ENCODE data around the gene ZNF529. TPM values are rescaled to one million over a fixed set of nuclear protein-coding genes. Genes with fewer than 3 reads are reported as not detected.

ZNF529 gene
- total and polyA plus RNA-seq, 11 donors, result 7.2 to 17.8 (median 12.1) TPM

DNA sequence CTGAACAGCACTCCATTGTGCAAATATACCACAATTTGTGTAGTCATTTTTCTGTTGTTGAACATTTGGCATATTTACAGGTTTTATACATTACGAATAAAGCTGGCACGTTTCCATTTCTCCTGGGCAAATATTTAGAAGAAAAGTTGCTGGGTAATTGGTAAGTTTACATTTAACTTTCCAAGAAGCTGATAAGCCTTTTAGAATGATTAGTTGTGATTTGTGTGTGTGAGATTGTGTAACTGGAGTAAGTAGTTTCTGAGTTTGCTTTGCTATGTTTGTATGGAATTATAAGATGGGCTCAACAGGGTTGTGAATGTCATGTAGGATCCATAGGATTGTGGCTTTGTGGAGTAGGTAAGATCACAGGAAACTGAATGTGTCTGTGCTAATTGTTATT lies 1.6 kb upstream of the ZNF529 start:
- DNase-seq (no peak), ATAC-seq (no peak)
- H3K27ac ChIP-seq, result no peak overlapping the region
- H3K4me3 ChIP-seq, result peak overlapping the region in 7 of 12 donors; percentile 69 to 93 (median 79)
- H3K36me3 ChIP-seq, result peaks cover 2 to 59% (median 33%) of the 10 kb centered on the region in 9 donors
- 81 to 83% (median 82%) methylated on average over 2 of the region's 2 CpGs for WGBS, 4 donors
- H3K9me3 ChIP-seq, result peaks cover 0 to 35% (median 0%) of the 10 kb centered on the region in 12 donors
- peaks cover 0 to 27% (median 20%) of the 10 kb centered on the region in 12 donors for H3K4me1 ChIP-seq
- no peak for TF ChIP-seq POLR2A (IDR thresholded peaks at IDR 0.05)
- TF ChIP-seq, protein P1, sequence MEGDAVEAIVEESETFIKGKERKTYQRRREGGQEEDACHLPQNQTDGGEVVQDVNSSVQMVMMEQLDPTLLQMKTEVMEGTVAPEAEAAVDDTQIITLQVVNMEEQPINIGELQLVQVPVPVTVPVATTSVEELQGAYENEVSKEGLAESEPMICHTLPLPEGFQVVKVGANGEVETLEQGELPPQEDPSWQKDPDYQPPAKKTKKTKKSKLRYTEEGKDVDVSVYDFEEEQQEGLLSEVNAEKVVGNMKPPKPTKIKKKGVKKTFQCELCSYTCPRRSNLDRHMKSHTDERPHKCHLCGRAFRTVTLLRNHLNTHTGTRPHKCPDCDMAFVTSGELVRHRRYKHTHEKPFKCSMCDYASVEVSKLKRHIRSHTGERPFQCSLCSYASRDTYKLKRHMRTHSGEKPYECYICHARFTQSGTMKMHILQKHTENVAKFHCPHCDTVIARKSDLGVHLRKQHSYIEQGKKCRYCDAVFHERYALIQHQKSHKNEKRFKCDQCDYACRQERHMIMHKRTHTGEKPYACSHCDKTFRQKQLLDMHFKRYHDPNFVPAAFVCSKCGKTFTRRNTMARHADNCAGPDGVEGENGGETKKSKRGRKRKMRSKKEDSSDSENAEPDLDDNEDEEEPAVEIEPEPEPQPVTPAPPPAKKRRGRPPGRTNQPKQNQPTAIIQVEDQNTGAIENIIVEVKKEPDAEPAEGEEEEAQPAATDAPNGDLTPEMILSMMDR (IDR thresholded peaks at IDR 0.05), result no peak
- H3K27me3 ChIP-seq, result no peaks in the 10 kb centered on the region
- intact Hi-C loops (cut with DNase I), result loop anchor here in 2 of 10 donors (5.0 kb wide), 1 partner anchor 47 kb away; the partner anchor contains the start of gene ZNF260 (in 2 of the 2)

DNA sequence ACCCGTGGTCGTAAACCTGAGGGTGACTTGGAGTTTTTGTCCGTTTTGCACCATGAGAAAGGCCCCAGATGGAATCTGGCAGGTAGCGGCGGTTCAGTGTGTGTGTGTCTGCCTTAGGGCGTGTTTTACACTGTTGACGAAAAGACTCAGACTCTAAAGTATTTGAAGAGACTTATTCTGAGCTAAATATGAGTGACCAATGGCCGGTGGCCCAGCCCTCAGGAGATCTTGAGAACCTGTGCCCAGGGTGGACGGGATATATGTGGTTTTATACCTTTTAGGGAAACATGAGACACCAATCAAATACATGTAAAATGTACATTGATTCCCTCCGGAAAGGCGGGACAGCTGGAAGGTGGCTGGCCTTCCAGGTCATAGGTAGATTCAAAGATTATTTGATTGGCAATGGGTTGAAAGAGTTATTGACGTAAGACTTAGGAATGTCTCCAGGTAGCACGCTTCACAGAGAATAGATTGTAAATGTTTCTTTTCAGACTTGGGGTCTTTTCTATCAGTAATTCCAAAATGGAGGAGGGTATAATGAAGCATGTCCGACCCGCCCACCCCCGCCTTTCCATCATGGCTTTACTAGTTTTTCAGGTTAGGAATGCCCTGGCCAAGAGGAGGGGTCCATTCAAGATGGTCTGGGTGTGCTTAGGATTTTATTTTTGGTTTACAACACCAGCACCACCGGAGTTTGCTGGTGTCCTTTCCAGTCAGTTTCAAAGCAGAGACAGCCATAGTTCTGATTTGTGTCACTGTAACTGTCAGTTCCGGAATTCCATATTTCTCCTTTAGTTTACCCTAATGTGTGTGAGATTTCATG lies 1.0 kb upstream of the ZNF529 start:
- H3K4me1 ChIP-seq, result peaks cover 0 to 27% (median 20%) of the 10 kb centered on the region in 12 donors
- H3K4me3 ChIP-seq, result peak overlapping the region; percentile 55 to 93 (median 79)
- 26 to 31% (median 29%) methylated on average over 18 of the region's 18 CpGs for WGBS, 4 donors
- intact Hi-C loops (cut with DNase I), result loop anchor here in 2 of 10 donors (5.0 kb wide), 1 partner anchor 47 kb away; the partner anchor contains the start of gene ZNF260 (in 2 of the 2)
- H3K27me3 ChIP-seq, result no peaks in the 10 kb centered on the region
- DNase-seq (no peak), ATAC-seq (peak in 3 of 4 donors; percentile 3 to 12 (median 3))
- peak overlapping the region in 11 of 12 donors; percentile 30 to 90 (median 86) for H3K27ac ChIP-seq
- H3K36me3 ChIP-seq, result peaks cover 2 to 59% (median 34%) of the 10 kb centered on the region in 9 donors
- TF ChIP-seq POLR2A (IDR thresholded peaks at IDR 0.05), result no peak
- TF ChIP-seq, protein P1 (IDR thresholded peaks at IDR 0.05), result no peak
- peaks cover 0 to 35% (median 0%) of the 10 kb centered on the region in 12 donors for H3K9me3 ChIP-seq

DNA sequence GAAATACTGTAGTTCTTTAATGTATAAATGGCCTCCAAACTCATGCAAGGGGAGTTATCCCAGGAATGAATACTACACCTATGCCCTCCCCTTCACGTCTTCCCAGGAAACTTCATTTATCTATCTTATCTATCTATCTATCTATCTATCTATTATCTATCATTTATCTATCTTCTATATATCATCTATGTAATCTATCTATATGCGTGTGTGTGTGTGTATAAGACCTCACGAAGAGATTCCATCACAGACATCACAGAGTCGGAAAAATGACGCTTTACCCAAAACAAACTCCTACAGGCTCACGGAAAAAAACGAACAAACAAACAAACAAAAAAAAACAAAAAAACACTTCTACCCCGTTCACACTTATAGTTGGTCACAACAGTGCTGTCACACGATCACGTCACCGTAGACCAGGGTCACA lies 486 bp downstream of the ZNF529 start:
- TF ChIP-seq, protein P1 (IDR thresholded peaks at IDR 0.05), result no peak
- no peak for TF ChIP-seq POLR2A (IDR thresholded peaks at IDR 0.05)
- intact Hi-C loops (cut with DNase I), result loop anchor here in 2 of 10 donors (5.0 kb wide), 1 partner anchor 45 kb away; the partner anchor contains the start of gene ZNF260 (in 2 of the 2)
- Histone ChIP-seq H3K4me1 (peaks cover 0 to 27% (median 20%) of the 10 kb centered on the region in 12 donors), H3K4me3 (peak overlapping the region; percentile 55 to 93 (median 79)), H3K36me3 (peaks cover 2 to 60% (median 33%) of the 10 kb centered on the region in 9 donors), H3K27ac (peak overlapping the region; percentile 42 to 90 (median 86)), H3K27me3 (no peaks in the 10 kb centered on the region), H3K9me3 (peaks cover 0 to 46% (median 5%) of the 10 kb centered on the region in 12 donors)
- no peak for ATAC-seq
- DNase-seq, result no peak
- WGBS, 4 donors, result 0 to 2% (median 1%) methylated on average over 11 of the region's 11 CpGs

DNA sequence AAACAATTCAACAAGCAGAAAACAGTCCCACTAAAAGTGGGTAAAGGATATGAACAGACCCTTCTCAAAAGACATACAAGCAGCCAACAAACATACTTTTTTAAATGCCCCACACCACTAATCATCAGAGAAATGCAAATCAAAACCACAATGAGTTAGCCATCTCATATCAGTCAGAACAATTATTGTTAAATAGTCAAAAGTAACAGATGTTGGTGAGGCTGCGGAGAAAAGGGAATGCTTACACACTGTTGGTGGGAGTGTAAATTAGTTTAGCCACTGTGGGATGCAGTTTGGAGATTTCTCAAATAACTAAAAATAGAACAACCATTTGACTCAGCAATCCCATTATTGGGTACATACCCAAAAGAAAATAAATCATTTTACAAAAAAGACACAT lies 8.7 kb downstream of the ZNF529 start:
- Histone ChIP-seq H3K9me3 (peaks cover 0 to 99% (median 66%) of the 10 kb centered on the region in 12 donors), H3K27ac (no peak overlapping the region), H3K36me3 (peaks cover 2 to 83% (median 29%) of the 10 kb centered on the region in 9 donors), H3K4me3 (no peak overlapping the region), H3K4me1 (no peaks in the 10 kb centered on the region), H3K27me3 (no peaks in the 10 kb centered on the region)
- WGBS, 4 donors, result 94 to 100% (median 98%) methylated on average over 1 of the region's 1 CpG
- TF ChIP-seq, protein P1 (IDR thresholded peaks at IDR 0.05), result no peak
- no peak for TF ChIP-seq POLR2A (IDR thresholded peaks at IDR 0.05)
- intact Hi-C loops (cut with DNase I), result no loop called here
- no peak for DNase-seq
- no peak for ATAC-seq
